Heart right ventricle (tissue), 16 donors: ENCODE results near the gene IER5. TPM values are rescaled to one million over a fixed set of nuclear protein-coding genes. Genes with fewer than 3 reads are reported as not detected.

ENCODE experiments used
- ATAC-seq, 8 donors: fragments of 200-7000 bp; cut with Tn5 transposase; one replicate each; pipeline ENCODE4 v1.9.1; 2020; ENCODE audit warnings: mild to moderate bottlenecking in 8 of 8, moderate library complexity in 8 of 8, moderate number of reproducible peaks in 1 of 8
- DNase-seq, 2 donors: peaks; one replicate each; pipeline ENCODE4 v3.0.0-alpha.2; 2020
- H3K27ac ChIP-seq, 10 donors: fragments of 200-600 bp; sonication (generic) in 2 of 10; one replicate each; pipeline versions ENCODE4 v1.5.0 to v1.8.0; 2020 to 2022; ENCODE audit warnings: mild to moderate bottlenecking in 3 of 10
- H3K27me3 ChIP-seq, 7 donors: fragments of 200-600 bp; one replicate each; pipeline ENCODE4 v1.8.0; 2021 to 2022; ENCODE audit warnings: mild to moderate bottlenecking in 2 of 7
- H3K36me3 ChIP-seq, 9 donors: fragments of 200-600 bp; sonication (generic) in 1 of 9; one replicate each; pipeline versions ENCODE4 v1.5.0 to v1.8.0; 2020 to 2022; ENCODE audit warnings: mild to moderate bottlenecking in 2 of 9
- H3K4me1 ChIP-seq, 9 donors: fragments of 200-600 bp; sonication (generic) in 1 of 9; one replicate each; pipeline versions ENCODE4 v1.5.0 to v1.8.0; 2020 to 2022; ENCODE audit warnings: mild to moderate bottlenecking in 4 of 9
- H3K4me3 ChIP-seq, 10 donors: fragments of 200-600 bp; sonication (generic) in 2 of 10; one replicate each; pipeline versions ENCODE4 v1.5.0 to v1.8.0; 2020 to 2022; ENCODE audit warnings: mild to moderate bottlenecking in 7 of 10, moderate library complexity in 2 of 10
- H3K9me3 ChIP-seq, 11 donors: fragments of 200-600 bp in 10 of 11; sonication (generic) in 2 of 11; one replicate each; pipeline versions ENCODE4 v1.5.0 to v1.8.0; 2013 to 2022; ENCODE audit warnings: mild to moderate bottlenecking in 2 of 11, control low read depth in 1 of 11, moderate library complexity in 1 of 11
- CTCF ChIP-seq, 9 donors: fragments of 200-600 bp; sonication (generic) in 2 of 9; IDR thresholded peaks; one replicate each; pipeline versions ENCODE4 v1.5.0 to v1.8.0; 2021 to 2022; ENCODE audit warnings: antibody characterized with exemption in 9 of 9, mild to moderate bottlenecking in 5 of 9, moderate library complexity in 1 of 9
- WGBS, 2 donors: extraction: QIAGEN DNeasy Blood & Tissue Kit; methylation state at CpG; one replicate each; pipeline ENCODE4 v1.1.7; 2013; ENCODE audit warnings: inconsistent platforms in 1 of 2; 5-methylcytosine and 5-hydroxymethylcytosine counted together
- intact Hi-C, 10 donors: fragments of 100-400 bp; cut with DNase I; formaldehyde crosslinking; loops; one replicate each; pipeline versions ENCODE4 v1.11.1 to v1.14.2; 2022
- polyA plus RNA-seq, 2 donors: library from polyadenylated mRNA; stranded (reverse); fragments of 200-250 nt; gene quantifications; one replicate each; pipeline ENCODE4 v1.2.3, GENCODE V29; 2013
- total RNA-seq, 10 donors: library from RNA; stranded (reverse); fragmentation: NEBNext Ultra II Directional in 3 of 10; extraction: Animal tissue kit (Norgen Biotek cat#: 25700) in 3 of 10; gene quantifications; one replicate each; pipeline versions ENCODE4 v1.2.1 to v1.2.4, GENCODE V29; 2021 to 2023
- donor health status: Arrhythmogenic right ventricular cardiomyopathy.
- donor health status: ischemic (EF 13 %, LVEDD 7.1; RV severe dilation, severe dysfunction).
- donor health status: healthy with polysubstance abuse.
- donor health status: DM: no; HTN: yes; CAD: no.
- donor health status: DM: no; HTN: no; CAD: no.
- donor health status: ischemic (EF 25% LVEDD 6.9; RV normal size, moderate dysfunction).
- donor health status: ischemic (EF 25% LVEDD 5.7; RV mildly dilated, moderate dysfunction).
- donor health status: healthy.
- donor health status: DM: yes; HTN: yes; CAD: no.
- donor health status: Ischemic cardiomyopathy.
- donor health status: ischemic (EF 35%, LVEDD 5.7; RV mildly dilated, moderate dysfunction).
- donor health status: nonischemic (EF 11% LVEDD 7.7; RV severe dilation, severe dysfunction).
- donor health status: DM: yes; HTN: yes; CAD: no.
- donor health status: PGD.
- donor health status: ischemic (EF 29% LVEDD 5.4; RV normal size, mild dysfunction).
- donor health status: nonischemic (EF 23%, LVEDD 6.1; RV moderate dilation, normal function).

IER5 gene
- total and polyA plus RNA-seq, 12 donors, result 10.7 to 87.5 (median 18.7) TPM

- ATAC-seq (no peak), DNase-seq (no peak)
- TF ChIP-seq CTCF (IDR thresholded peaks at IDR 0.05), result no peak
- H3K27ac ChIP-seq, result peak overlapping the region in 2 of 10 donors; percentile 5 to 97
- intact Hi-C loops, result no loop called here
- no peaks in the 10 kb centered on the region for H3K9me3 ChIP-seq
- no peaks in the 10 kb centered on the region for H3K27me3 ChIP-seq
- peaks cover 3 to 86% (median 60%) of the 10 kb centered on the region in 9 donors for H3K4me1 ChIP-seq
- no peak overlapping the region for H3K4me3 ChIP-seq
- H3K36me3 ChIP-seq, result no peaks in the 10 kb centered on the region
Observed at GRCh38 chr1:181102841-181103240, 14.3 kb downstream of the IER5 start.

- Histone ChIP-seq H3K4me3 (no peak overlapping the region), H3K27ac (peak overlapping the region in 1 of 10 donors; percentile 97), H3K9me3 (no peaks in the 10 kb centered on the region), H3K36me3 (no peaks in the 10 kb centered on the region), H3K27me3 (no peaks in the 10 kb centered on the region), H3K4me1 (peaks cover 3 to 90% (median 62%) of the 10 kb centered on the region in 9 donors)
- DNase-seq (no peak), ATAC-seq (no peak)
- intact Hi-C loops, result no loop called here
- TF ChIP-seq CTCF (IDR thresholded peaks at IDR 0.05), result no peak
- 97 to 98% methylated on average over 7 of the region's 7 CpGs for WGBS, 2 donors
Observed at GRCh38 chr1:181103399-181103798, 14.9 kb downstream of the IER5 start.

- Histone ChIP-seq H3K9me3 (no peaks in the 10 kb centered on the region), H3K27ac (peak overlapping the region; percentile 80 to 97 (median 92)), H3K4me3 (peak overlapping the region; percentile 69 to 93 (median 86)), H3K27me3 (no peaks in the 10 kb centered on the region), H3K36me3 (no peaks in the 10 kb centered on the region), H3K4me1 (peaks cover 3 to 85% (median 58%) of the 10 kb centered on the region in 9 donors)
- 27 to 31% methylated on average over 17 of the region's 17 CpGs for WGBS, 2 donors
- intact Hi-C loops, result loop anchor here in 3 of 10 donors (2.0 kb wide), 2 partner anchors 13 to 15 kb away; partner anchors contain the start of gene IER5 (in 1 of the 3)
- ATAC-seq, result peak in 5 of 8 donors; percentile 13 to 48 (median 22)
- DNase-seq, result no peak
- TF ChIP-seq CTCF (IDR thresholded peaks at IDR 0.05), result no peak
Observed at GRCh38 chr1:181104042-181104789, 15.7 kb downstream of the IER5 start.

DNA sequence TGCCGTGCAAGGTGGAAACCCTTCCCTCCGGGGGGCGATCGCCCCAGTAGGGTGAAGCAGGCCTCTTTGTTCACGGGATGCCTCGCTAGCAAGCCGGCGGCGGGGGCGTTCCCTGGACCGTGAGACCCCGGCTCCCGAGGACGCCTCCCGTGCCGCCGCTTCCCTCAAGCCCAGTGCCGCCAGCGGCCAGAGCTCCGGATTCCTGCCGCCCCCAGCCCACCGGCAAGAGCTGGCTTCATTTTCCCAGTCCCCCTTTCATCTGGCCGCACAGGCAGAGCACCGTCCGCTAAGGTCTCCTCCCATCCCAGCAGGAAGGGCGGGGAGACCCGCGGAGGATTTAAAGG lies 16.3 kb downstream of the IER5 start:
- WGBS, 2 donors, result 0 to 1% methylated on average over 28 of the region's 28 CpGs
- Histone ChIP-seq H3K9me3 (no peaks in the 10 kb centered on the region), H3K36me3 (no peaks in the 10 kb centered on the region), H3K27ac (peak overlapping the region; percentile 80 to 97 (median 92)), H3K4me3 (peak overlapping the region; percentile 69 to 93 (median 86)), H3K27me3 (no peaks in the 10 kb centered on the region), H3K4me1 (peaks cover 3 to 79% (median 52%) of the 10 kb centered on the region in 9 donors)
- DNase-seq, result no peak
- peak in 4 of 9 donors; percentile 22 to 32 (median 26) for TF ChIP-seq CTCF (IDR thresholded peaks at IDR 0.05)
- peak in 6 of 8 donors; percentile 11 to 31 (median 24) for ATAC-seq
- intact Hi-C loops, result loop anchor here in 4 of 10 donors (2.0 to 5.0 kb wide), 3 partner anchors 14 to 38 kb away; partner anchors contain the start of gene IER5 (in 1 of the 4)
